Forelimb muscle (tissue), 1 donor: Measurements from ENCODE around the gene DENND11. TPM values are rescaled to one million over a fixed set of nuclear protein-coding genes. Genes with fewer than 3 reads are reported as not detected.

Experiments used
- DNase-seq: peaks from one replicate; pipeline ENCODE4 v3.0.0-alpha.2; 2013; ENCODE audit warnings: low read depth
- polyA plus RNA-seq: library from polyadenylated mRNA; unstranded; fragments of 120-200 nt; gene quantifications from one replicate; pipeline ENCODE4 v1.2.1, GENCODE V29; 2013; ENCODE audit not compliant: insufficient read length

DENND11 gene
- polyA plus RNA-seq, 1 donor, result 7.7 TPM

GRCh38 chr7:141679014-141679413 lies 23.0 kb downstream of the DENND11 start:
- no peak for DNase-seq

GRCh38 chr7:141676618-141677017 lies 25.3 kb downstream of the DENND11 start:
- DNase-seq, result no peak

GRCh38 chr7:141675436-141676215 lies 26.3 kb downstream of the DENND11 start:
- DNase-seq, result no peak

GRCh38 chr7:141674702-141675101 lies 27.3 kb downstream of the DENND11 start:
- DNase-seq, result no peak

GRCh38 chr7:141674171-141674671 lies 27.7 kb downstream of the DENND11 start:
- no peak for DNase-seq

- DNase-seq, result no peak
These were observed 28.6 kb downstream of the DENND11 start for GRCh38 chr7:141673346-141673745.

GRCh38 chr7:141671705-141672496 lies 30.1 kb downstream of the DENND11 start:
- DNase-seq, result no peak

GRCh38 chr7:141668853-141669252 lies 33.1 kb downstream of the DENND11 start:
- no peak for DNase-seq

- DNase-seq, result no peak
These were observed 35.9 kb downstream of the DENND11 start for GRCh38 chr7:141666071-141666470.

GRCh38 chr7:141665208-141666035 lies 36.5 kb downstream of the DENND11 start:
- no peak for DNase-seq

- DNase-seq, result no peak
These were observed 37.5 kb downstream of the DENND11 start for GRCh38 chr7:141664450-141664849.

GRCh38 chr7:141663081-141663849 lies 38.7 kb downstream of the DENND11 start:
- DNase-seq, result no peak

GRCh38 chr7:141660259-141660658 lies 41.7 kb downstream of the DENND11 start:
- no peak for DNase-seq

GRCh38 chr7:141659501-141659900 lies 42.5 kb downstream of the DENND11 start:
- DNase-seq, result no peak

GRCh38 chr7:141654551-141654950 lies 47.4 kb downstream of the DENND11 start:
- no peak for DNase-seq

- no peak for DNase-seq
These were observed 49.3 kb downstream of the DENND11 start for GRCh38 chr7:141652691-141653090.

Other genes starting within 250 kb of the DENND11 start
- 18.4 TPM for gene AGK, start 150.8 kb downstream of the DENND11 start, polyA plus RNA-seq
- 0.09 TPM for gene WEE2, start 6.2 kb upstream of the DENND11 start, polyA plus RNA-seq
- 87.4 TPM for gene SSBP1, start 36.2 kb upstream of the DENND11 start, polyA plus RNA-seq
- 0.38 TPM for gene TAS2R3, start 61.9 kb upstream of the DENND11 start, polyA plus RNA-seq
- 1.3 TPM for gene TAS2R4, start 74.5 kb upstream of the DENND11 start, polyA plus RNA-seq
- gene TAS2R5, start 88.1 kb upstream of the DENND11 start, polyA plus RNA-seq, result 2.4 TPM
- not detected for gene PRSS37, start 139.3 kb upstream of the DENND11 start, polyA plus RNA-seq
- not detected for gene OR9A4, start 214.2 kb upstream of the DENND11 start, polyA plus RNA-seq
- 0.28 TPM for gene CLEC5A, start 244.8 kb upstream of the DENND11 start, polyA plus RNA-seq